ENCODE data around the gene FKBP15.
"Not testable (repeated sequence)": the region's sequence is repeated elsewhere in the genome, so short reads cannot be mapped to it uniquely, and the experiment has no call there.

Gene FKBP15

DNA sequence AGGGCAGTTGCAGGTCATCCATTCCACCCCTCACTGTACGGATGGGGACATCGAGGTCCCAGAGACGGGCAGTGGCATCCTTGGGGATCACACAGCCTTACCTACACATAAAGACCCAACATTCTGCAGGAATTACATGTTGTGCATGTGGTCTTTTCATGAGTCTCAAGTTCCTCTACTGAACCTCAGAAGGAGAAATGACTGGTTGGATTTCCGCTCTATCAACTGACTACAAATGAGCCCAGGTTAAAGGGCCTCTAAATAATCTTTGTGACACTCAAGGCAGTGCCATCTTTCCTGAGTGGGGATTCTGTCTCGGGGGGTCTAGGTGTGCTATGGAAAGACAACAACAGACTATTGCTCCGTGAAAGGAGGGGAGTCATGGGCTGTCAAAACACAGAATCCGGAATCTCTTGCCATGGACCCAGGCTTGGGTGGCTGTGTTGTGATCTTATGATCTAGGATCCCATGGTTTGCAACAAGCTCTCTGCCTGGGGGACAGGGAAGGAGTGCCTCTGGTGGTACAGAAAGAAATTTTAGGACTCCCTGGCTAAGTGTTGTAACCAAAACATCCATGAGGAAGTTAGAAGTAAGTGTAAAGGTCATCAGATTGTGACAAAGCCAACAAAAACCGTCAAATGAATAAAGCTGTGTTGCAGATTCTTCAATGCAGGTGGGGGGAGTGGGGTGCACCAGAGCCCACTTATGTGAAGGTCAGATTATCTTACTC lies 72.1 kb downstream of the FKBP15 start:
- no peak for DNase-seq

DNA sequence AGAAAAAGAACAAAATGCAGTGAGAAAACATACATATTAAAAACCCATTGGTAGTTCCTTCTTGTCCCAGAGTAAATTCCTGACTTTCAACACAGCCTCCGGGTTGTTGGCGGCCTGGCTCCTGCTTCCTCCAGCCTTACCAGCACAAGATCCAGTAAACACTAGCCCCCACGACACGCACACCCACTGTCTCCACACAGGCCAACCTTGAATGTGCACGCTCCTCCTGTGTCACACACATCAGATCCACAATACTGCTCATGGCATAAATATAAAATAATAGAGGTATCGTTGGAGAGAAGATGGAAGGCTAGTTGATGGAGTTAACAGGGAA lies 72.7 kb downstream of the FKBP15 start:
- no peak for DNase-seq

DNA sequence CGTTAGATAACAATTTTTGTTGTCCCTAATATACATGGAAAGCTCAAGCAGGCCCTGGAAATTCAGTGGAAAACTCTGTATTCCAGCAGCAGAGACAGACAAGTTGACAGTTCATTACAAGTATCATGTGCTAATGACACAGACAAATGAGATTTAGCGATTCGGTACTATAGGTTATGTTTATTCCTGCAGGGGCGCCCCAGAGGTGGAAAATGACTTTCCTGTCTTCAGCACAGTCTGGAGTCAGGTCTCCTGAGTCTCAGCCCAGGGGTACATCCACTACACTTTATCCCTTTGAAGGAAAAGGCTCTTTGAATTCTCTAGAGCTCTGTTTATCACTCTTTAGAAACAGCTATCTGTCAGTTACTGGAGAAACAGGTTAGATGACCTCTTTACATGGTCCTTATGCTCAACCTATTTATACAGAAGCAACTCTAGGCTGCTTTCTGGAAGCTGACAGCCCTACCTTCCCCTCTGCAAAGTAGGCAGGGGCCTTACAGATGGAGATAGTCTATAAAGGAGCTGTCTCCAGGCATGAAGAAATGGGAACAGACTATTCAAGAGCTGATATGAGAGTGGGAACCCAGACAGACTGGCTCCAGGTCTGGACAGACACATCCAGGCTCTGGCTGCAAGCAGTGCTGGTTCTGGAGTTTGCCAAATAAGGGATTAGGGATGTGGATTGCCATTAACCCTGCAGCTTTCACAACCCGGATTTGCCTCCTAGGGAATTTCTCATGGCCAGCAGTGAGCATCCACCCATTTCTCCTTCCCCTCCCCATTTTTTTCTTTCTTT lies 77.4 kb downstream of the FKBP15 start:
- no peak for DNase-seq

DNA sequence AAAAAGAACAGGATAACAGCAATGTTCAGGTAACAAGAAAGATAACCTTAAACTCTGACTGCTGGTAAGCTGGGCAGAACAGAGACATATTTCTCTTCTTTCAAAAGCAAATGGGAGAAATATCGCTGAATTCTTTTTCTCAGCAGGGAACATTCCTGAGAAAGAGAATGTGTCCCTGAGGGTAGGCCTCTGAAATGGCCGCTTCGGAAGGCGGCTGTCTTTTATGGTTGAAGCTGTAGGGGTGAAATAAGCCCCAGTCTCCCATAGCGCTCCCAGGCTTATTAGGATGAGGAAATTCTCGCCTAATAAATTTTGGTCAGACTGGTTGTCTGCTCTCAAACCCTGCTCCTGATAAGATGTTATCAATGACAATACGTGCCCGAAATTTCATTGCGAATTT lies 80.2 kb downstream of the FKBP15 start:
- DNase-seq, result not testable (repeated sequence)

DNA sequence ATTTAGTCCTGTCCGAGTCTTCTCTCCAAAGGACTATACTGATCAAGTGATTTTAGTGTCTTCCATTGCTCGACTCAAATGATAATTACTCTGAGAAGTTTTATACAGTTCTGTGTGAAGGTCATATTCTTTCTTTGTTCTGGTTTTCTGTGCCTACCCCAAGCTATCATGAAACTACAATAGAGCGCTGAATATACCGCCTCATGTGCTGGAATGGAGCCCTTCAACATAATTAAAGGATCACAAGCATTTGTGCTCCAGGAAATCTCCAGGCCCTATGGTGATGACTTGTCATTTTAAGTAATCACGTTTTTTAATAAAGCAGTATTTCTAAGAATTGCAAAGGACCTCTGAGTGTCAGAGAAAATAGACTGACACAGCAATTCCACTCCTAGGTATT lies 81.1 kb downstream of the FKBP15 start:
- no peak for DNase-seq

DNA sequence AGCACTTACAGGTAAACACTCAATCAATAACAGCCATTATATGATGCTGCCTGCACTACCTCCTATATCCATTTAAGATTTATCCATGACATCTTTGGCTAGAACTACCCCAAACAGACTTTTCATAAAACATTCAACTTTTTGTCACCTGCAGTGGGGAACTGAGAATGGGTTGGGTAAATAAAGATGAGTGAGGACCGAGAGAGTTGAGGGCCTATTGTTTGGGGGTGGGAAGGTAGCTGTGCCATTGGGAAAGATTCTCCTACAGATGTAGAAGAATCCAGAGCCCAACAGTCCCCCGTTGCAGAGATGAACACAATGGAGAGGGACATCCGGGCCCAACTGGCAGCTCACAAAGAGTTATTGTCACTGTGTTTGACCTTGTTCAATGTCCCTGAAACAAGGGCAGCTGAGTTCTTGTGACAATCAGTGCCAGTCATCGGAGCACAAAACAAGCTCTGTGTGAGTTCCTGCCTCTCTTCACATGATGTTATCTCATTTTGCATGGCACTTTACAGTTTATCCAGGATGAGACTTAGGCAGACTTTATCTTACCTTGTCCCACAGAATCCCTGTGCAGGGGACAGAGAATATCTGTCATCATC lies 81.8 kb downstream of the FKBP15 start:
- no peak for DNase-seq

DNA sequence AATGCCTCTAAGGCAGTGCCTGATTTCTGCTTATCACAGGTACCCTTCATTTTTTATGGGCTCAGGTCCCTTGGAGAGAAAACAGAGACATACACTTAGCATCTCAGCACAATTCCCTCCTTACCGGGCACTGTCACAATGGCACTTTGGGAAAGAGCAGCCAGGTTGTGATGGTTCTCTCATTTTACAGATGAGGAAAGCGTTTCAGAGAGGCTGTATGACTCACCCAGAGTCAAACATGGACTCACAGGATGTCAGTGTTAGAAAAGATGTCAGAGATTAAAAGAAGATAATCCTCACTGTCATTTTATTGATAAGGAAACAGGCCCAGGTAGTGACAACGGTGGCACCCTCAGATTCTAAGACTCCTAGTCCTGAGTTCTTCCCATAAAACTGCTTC lies 82.3 kb downstream of the FKBP15 start:
- no peak for DNase-seq

DNA sequence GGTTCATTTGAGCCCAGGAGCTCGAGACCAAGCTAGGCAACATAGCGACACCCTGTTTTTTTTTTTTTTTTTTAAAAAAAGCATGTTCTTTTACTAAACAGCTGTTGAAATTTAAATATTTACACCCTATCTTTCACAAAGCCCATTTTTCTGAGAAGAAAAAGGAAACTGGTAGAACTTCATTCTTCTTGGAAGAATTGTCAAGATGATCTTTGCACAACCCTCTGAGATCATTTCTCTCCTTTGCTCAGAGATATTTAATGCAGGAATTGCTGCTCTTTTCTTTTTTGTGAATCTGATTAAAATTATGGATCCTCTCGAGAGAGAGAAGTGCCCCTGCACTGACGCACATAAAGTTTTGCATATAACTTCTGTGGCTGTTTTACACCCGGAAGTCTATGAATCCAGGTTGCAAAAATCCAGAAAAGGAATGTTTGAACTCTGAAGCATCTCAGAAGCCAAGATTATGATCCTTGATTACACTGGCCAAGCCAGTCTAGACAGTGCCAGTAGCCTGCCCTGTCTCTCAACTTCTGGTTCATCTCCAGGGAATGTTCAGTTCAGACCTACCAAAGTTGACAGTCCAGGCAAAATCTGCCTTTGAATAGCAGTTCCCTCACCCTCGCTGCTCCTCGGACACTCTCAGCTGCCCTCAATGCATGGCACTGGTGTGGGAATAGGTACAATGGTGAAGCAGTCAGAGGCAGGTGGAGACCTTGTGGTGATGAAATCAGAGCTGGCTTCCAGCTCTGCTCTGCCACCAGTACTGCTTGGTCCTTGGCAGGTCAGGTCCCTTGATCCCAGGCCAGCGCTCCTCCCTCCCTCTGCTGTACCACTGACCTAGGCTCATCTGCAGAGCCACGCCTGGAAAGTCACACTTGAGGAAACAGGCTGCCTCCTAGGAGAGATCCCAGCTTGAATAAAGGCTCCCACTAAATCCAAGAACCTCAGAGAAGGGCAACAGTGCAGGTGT lies 83.6 kb downstream of the FKBP15 start:
- DNase-seq, result no peak

DNA sequence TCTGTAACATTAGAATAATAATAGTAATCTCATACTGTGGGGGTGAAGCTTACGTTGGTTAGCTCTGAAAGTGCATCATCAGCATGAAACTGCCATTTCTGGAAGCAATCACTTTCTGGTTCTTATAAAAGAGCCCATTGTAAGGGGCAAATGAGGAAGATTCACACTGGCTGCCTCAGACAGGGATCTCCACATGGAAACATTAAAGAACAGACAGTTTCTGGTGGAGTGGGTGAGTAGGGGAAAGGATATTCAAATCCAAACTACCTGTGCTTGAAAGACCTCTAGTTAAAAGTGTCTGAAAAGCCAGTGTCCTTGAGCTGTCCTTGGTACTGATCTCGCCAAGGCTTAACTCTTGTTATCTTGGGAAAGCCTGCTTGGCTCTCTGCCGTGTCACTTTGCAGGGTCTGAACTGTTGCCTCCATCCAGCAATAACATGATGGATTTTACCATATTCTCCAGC lies 89.4 kb downstream of the FKBP15 start:
- peak; percentile 74 for DNase-seq

DNA sequence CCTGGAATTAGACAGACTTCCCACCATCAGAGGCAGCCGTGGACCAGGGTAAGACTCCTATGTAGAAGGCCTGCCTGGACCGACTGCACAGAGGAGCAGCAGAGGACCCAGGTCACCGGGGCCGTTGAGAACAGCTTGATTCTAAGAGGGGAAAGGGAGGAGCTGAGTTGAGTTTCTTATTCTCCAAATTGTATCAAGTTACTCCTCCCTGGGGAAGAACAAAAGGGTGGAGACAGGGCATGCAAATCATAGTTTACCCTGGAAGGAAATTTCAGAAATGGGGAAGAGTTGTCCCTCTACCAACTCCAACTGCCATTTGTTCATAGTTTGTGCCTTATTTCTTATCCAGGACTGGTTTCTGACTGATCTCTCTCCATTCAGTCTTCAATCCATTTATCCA lies 91.2 kb downstream of the FKBP15 start:
- no peak for DNase-seq

DNA sequence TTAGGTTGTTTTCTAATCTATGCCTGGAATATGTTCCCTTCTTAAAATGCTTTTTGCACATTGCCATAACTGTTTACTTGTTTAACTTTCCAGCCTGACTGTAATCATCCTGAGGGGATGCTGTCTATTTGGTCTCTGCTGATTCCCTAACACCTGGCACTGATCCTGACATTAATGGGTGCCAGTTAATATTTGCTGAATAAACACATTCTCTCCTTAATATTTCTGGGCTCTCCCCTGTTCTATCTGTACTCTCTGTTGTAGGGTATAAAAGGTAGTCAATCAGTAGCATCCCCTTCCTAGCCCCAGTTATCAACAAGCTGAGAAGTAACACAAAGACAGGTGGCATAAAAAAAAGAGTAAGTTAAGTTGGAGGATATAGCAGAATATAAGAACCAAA lies 91.6 kb downstream of the FKBP15 start:
- DNase-seq, result no peak

DNA sequence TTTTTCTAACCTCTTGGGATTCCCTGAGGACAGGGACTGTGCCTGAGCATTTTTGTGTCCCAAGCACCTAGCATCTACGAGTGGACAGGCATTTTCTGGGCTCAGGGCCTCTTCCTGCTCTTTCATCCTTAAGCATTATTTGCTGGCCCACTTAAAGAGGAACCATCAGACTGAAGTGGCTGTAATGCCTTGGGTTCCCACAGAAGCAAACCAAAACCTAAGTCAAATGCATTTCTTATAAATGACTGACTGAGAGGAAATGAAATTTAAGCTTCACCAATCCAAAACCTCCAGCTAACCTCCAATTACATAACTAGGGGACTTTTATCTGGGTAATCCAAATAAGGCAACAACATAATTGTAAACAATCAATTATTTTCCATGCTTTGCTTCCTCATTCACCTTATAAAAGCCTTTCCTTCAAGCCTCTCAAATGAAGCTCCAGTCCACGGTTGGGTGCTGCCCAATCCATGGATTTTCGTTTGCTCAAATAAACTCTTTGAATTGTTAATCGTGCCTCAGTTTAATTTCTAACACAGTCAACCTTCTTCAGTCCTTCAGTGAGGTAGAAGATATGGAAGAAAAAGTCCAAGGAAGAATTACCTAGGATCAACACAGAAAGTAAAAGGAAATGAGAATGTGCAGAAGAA lies 95.6 kb downstream of the FKBP15 start:
- DNase-seq, result no peak

DNA sequence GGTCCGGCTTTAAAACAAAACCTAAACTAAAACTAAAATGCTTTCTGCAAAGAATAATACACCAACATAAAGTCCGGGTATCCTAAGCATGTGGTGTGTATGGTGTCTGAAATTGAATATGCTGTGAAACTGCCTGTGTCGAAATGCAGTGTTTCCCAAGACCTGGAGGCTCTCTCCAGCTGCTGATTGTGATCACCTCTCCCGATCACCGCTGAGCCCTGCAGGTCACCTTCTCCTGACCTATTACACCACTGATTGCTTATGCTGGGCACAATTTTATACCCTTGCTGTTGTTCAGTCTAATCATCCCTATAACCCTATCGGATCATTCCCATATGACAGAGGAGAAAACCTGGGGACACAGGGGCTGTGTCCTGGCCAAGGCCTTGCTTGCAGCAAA lies 102.2 kb downstream of the FKBP15 start:
- DNase-seq, result not testable (repeated sequence)

All from hematopoietic multipotent progenitor cell treated with erythropoietin and hydrocortisone succinate and interleukin-3 and kit ligand, for 6 days (in vitro differentiated cells).